Suprapubic skin (tissue), 3 donors: ENCODE data around the gene MYO18B.

Experiments
- POLR2A ChIP-seq, 2 donors: fragments of 450-650 bp; IDR thresholded peaks; one replicate each; pipeline ENCODE4 v1.6.1; 2017; ENCODE audit warnings: antibody characterized with exemption in 2 of 2, mild to moderate bottlenecking in 2 of 2, moderate library complexity in 2 of 2
- TF ChIP-seq, protein P1 (sequence below), 2 donors: fragments of 200-600 bp in 1 of 2; fragments of 450-650 bp in 1 of 2; sonication (generic) in 1 of 2; IDR thresholded peaks; one replicate each; pipeline ENCODE4 v1.5.1; 2016 to 2019; ENCODE audit warnings: antibody characterized with exemption in 2 of 2, mild to moderate bottlenecking in 1 of 2, moderate library complexity in 1 of 2

DNA sequence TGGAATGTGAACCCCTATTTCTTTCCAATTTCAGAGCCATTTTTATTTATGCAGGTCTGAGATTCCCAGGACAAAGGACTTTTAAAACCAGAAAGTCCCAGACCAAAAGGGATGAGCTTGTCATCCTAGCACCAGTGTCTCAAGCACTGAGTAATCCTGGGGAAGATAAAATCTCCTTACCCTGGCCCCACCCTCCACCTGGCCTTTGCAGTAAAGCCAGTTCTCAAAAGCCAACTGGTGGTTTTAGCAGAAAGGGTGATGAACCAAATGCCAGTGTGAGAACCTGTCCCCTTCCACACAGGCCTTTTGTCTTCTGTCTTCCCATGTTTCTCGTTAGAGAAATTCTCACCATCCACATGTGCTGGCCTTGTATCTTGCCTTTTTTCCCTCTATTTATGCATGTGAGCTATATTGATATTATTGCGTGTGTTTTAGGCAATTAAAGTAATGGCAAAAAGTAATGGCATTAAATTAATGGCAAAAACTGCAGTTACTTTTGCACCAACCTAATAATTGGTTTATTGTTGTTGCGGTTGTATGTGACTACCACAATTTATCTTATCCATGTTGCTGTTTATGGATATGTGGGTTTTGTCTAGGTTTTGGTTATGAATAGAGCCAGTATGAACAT, 191.3 kb downstream of the MYO18B start:
- no peak for TF ChIP-seq POLR2A (IDR thresholded peaks at IDR 0.05)
- TF ChIP-seq, protein P1, sequence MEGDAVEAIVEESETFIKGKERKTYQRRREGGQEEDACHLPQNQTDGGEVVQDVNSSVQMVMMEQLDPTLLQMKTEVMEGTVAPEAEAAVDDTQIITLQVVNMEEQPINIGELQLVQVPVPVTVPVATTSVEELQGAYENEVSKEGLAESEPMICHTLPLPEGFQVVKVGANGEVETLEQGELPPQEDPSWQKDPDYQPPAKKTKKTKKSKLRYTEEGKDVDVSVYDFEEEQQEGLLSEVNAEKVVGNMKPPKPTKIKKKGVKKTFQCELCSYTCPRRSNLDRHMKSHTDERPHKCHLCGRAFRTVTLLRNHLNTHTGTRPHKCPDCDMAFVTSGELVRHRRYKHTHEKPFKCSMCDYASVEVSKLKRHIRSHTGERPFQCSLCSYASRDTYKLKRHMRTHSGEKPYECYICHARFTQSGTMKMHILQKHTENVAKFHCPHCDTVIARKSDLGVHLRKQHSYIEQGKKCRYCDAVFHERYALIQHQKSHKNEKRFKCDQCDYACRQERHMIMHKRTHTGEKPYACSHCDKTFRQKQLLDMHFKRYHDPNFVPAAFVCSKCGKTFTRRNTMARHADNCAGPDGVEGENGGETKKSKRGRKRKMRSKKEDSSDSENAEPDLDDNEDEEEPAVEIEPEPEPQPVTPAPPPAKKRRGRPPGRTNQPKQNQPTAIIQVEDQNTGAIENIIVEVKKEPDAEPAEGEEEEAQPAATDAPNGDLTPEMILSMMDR (IDR thresholded peaks at IDR 0.05), result no peak
